Lung microvascular endothelial cell (primary cell): Measurements from ENCODE around the gene COL4A2. TPM values are rescaled to one million over a fixed set of nuclear protein-coding genes. Genes with fewer than 3 reads are reported as not detected.
"Not testable (repeated sequence)": the region's sequence is repeated elsewhere in the genome, so short reads cannot be mapped to it uniquely, and the experiment has no call there.

Source experiments
- DNase-seq, 2 donors: peaks; one replicate each; pipeline versions ENCODE4 v3.0.0 to v3.0.0-alpha.2; 2010; ENCODE audit warnings: low read depth in 2 of 2
- total RNA-seq: library from RNA; depleted of rRNA; stranded (reverse); fragments of >200 nt; gene quantifications from 2 replicates; pipeline ENCODE4 v1.2.1, GENCODE V29; 2014

The COL4A2 gene
- total RNA-seq, 1 donor from 2014 or later, result 728 TPM

DNA sequence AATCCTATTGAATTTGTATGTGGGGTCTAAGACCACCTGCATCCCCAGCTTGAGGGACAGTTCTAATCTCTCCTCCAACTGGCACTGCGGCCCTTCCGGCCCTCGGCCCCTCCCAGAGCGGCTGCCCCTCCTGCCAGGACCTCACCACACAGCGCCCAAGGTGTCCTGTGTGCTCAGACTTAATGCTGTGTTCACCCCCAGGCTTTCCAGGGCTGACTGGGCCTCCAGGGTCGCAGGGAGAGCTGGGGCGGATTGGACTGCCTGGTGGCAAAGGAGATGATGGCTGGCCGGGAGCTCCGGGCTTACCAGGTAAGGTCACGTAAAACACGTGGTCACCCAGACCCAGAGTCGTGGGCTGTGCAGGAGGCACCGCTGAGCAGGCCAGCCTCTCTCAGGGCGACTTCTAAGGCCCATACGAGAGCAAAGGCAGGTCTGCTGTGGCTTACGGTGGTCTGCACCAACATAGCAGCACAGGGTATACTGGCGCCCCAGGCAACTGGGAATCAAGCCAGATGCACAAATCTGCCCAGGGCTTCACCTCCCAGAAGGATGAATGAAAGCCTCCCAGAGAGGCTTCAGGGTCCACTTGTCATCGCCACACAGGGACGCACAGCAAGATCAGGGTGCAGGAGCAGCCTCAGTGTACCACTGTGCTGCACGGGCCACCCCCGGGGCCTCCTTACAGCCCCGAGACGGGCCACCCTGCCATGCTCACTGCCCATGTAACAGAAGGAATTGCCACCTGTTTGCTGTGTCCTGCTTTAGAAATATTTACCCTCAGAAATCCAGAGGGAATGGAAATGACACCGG lies 185.0 kb downstream of the COL4A2 start:
- no peak for DNase-seq

DNA sequence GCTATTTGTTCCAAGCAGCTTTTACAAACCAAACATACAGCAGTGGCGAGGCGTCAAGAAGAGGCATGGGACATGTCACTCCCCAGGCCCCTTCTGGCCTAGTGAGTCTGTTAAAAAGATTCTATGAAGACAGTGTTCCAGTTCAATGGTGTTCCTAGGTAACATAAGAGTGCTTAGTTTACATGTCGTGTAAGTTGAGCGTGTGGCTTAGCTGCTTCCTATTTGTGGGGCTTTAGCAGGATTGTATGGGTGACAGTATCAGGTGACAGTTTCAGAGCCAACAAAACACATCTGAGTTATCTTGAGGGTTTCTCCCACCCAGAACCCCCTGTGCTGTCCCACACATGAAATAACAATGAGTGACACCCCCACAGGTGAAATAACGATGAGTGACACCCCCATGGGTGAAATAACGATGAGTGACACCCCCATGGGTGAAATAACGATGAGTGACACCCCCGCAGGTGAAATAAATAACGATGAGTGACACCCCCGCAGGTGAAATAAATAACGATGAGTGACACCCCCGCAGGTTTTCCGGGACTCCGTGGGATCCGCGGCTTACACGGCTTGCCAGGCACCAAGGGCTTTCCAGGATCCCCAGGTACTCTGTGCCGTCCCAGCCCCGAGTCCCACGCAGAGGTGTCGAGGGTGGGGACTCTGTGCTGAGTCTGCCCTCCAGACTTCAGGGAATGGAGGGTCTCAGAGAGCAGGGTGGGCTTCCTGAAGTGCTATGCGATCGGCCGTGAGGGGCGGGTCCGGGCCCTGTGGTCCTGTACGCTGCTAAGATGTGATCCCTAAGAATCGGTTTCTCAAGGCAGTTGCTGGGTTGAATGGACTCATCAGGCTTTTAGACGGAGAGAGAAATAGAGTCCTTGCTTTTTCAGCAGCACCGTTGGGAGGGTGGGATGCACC lies 185.9 kb downstream of the COL4A2 start:
- no peak for DNase-seq

DNA sequence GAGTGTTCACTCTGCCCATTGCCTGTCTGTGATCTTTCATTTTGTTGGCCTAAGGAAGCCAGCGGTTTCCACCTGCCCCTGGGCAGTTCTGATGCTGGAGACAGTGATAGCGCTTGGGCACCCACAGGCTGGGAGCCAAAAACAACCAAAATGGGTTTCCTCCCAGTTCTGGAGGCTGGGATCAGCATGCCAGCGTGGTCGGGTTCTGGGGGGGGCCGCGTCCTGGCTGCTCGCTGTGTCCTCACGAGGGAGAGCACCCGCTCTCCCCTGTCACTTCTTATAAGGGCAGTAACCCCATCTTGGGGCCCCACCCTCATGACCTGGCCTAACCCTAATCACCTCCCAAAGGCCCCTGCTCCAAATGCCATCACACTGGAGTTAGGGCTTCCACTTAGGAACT lies 186.5 kb downstream of the COL4A2 start:
- no peak for DNase-seq

DNA sequence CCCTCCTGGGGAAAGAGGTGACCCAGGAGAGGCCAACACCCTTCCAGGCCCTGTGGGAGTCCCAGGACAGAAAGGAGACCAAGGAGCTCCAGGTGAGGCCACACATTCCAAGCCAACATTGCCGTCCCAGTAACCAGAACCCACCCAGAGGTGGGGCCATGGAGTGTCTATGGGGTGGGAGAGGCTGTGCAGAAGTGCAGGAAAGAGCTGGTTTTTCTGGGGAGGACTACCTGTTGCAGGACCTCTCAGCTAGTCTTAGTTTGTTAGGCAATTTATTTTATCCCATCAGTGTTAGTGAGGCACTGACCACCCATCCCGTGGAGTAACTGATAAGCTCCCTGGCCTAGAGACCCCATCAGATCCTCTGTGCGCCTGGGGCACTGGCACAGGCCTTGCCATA lies 188.3 kb downstream of the COL4A2 start:
- no peak for DNase-seq

DNA sequence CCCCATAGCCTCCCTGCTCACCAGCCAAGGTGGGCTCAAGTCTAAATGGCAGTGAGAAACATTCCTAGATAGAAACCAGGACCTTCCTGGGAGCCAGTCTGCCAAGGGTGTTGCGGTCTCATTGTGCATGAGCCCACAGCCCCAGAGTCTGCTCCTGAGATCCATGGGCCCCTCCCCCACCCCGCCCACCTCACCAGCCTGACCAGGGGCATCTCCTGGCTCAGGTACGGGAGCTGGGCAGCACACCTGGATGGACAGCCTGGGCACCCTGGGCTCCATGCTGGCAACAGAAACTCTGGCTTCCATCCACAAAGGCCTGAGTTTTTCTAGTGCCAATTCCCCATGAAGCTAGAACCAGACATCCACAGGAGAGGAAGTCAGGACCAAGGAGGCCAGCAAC lies 188.8 kb downstream of the COL4A2 start:
- no peak for DNase-seq

DNA sequence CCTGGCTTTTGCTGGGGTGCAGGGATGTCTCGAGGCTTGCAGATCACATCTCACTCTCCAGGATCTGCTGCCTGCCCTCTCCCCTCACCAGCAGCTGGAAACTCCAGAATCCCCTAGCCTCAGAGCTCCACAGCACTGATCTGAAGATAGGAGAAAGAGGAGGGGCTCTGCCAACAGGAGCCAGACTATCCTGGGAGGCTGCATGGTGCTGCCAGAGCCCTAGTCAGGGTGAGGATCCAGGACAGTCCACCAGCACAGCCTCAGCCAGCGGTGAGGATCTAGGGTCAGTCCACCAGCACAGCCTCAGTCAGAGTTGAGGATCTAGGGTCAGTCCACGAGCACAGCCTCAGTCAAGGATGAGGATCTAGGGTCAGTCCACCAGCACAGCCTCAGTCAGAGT lies 189.2 kb downstream of the COL4A2 start:
- no peak for DNase-seq

DNA sequence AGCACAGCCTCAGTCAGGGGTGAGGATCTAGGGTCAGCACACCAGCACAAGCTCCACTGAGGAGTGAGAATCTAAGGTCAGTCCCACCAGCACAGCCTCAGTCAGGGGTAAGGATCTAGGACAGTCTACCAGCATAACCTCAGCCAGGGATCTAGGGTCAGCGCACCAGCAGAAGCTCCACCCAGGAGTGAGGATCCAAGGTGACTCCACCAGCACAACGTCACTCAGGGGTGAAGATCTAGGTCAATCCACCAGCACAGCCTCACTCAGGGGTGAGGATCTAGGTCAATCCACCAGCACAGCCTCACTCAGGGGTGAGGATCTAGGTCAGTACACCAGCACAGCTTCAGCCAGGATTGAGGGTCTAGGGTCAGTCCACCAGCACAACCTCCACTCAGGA lies 189.9 kb downstream of the COL4A2 start:
- DNase-seq, result no peak

DNA sequence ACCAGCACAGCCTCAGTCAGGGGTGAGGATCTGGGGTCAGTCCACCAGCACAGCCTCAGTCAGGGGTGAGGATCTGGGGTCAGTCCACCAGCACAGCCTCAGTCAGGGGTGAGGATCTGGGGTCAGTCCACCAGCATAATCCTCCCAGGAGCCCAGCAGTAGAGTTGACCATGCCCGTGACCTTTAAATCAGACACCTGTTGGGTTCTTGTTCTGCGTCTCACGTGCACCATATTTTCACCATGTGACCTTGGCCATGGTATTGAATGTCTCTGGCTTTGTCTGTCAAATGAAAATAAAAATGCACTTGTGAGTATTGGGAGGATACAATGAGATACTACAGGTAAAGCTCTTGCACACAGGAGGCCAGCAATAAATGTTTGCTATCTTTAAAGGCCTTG lies 190.8 kb downstream of the COL4A2 start:
- not testable (repeated sequence) for DNase-seq

DNA sequence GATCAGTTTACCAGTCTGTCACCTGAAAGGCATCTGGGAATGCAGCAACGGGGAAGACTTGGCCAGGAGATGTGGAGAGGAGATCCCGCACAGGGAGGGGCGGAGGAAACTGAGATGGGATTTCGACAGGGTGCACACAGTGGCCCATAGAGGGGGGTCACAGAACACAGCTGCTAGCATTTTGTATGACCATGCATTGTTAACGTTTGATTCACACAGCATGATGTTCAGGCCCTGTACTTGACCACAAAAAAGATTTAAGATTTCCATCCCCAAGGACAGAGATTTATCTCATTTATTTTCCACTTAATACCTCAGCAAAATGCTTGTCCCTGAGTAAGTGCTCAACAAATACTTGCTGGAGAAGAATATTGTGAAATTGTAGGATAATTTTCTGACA lies 191.2 kb downstream of the COL4A2 start:
- DNase-seq, result no peak

DNA sequence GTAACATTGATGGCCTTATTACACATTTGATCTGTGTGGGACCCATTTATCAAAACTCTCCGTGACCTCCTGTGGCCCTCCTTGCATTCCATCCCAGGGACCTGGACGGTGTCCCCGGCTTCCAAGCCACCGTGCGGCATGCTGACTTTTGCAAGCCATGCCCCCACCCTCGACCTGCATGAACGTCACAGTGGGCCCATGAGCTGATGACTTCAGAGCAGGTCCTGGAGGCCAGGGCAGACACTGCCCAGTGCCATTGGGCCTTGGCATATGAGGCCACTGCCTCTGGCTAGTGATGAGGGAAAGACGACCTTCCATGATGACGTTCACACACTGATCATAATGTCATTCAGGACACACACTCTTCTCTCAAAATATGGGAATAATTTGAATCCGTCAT lies 191.7 kb downstream of the COL4A2 start:
- DNase-seq, result no peak

DNA sequence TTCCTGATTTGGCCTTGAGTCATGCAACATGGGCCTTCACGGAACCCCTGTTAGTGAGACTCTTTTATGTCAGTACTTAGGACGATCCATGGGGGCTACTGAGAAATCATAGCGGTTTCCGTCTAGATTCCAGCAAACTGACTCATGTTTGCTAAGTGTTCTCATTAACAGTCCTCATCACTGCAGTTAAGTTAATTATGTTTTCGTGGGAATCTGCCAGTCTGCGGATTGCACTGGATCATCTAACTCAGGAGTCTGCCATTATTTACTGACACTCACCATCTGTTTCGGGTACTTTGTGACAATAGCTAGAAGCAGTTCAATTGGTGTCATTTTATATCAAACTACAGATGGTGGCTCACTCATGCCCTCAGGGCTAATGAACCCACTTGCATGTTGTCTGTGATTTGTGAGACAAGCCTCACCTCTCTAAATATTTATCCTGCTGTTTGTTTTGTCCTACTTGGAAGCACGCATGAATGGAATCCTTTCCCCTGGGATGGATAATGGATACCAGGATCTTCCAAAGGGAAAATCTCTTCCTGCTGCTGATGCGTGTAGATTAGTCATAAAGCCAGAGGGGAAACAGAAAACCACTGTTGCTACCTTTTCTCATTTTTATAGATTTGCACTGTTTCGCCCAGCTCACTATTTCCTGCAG lies 192.7 kb downstream of the COL4A2 start:
- peak; percentile 47 to 53 for DNase-seq

DNA sequence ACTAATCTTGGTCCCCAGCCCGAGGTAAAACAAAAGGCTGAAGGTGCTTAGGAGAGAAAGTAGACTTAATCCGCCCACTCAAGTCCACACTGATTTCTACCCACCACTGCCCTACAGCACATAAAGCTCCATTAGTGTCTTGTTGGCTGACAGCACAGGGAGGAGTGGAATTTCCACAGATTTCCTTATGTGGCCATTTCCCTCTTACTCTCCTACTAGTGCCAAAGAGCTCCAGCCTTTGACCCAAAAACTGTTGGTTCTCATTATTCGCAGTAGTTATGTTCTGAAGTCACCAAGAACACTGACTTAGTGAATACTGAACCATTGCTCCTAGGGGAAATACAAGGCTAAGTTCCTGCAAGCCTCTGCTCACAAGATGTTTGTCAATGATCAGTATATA lies 193.3 kb downstream of the COL4A2 start:
- DNase-seq, result no peak

DNA sequence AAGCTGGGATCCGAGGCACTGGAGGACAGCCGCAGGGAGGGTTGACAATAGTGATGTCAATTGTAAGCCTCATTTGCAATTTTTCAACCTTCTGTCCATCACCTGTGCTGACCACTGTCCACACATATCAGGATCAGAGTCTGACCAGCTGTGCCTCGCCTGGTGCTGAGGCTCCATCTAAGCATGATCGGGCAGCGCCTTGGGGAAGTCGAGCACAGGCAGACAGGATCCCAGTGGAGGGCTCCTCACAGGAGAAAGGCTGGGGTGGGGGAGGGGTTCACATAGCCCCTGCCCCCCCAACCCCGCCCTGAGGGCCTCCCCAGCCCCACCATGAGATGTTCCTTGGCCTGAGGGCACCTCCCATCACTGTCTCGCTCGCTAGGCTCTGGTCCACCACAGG lies 194.1 kb downstream of the COL4A2 start:
- DNase-seq, result no peak

DNA sequence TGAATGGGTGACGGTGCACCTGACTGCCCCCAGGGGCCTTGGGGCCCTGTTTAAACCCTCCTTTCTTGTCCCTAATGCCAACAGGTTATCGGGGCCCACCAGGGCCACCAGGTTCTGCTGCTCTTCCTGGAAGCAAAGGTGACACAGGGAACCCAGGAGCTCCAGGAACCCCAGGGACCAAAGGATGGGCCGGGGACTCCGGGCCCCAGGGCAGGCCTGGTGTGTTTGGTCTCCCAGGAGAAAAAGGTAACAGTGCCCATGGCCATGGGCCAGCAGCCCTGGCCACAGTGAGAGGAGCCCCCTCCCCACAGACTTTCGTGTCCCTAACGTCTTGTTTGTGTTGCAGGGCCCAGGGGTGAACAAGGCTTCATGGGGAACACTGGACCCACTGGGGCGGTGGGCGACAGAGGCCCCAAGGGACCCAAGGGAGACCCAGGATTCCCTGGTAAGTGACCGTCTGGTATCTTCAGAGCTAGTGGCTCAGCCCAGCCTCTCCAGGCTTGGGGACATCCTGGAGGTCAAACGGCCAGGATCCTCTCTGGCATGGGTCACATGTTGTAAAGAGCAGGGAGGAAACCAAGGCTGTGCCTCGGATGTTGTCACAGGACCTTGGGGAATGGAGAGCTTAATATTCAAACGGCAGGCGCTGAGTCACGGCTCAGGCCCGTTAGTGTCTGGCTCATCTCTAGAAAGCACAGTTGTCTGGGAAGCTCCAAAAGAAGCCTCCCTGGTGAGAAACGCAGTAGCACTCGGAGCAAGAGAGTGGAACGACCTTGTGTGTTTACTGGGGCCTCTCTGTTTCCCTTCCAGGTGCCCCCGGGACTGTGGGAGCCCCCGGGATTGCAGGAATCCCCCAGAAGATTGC lies 196.2 kb downstream of the COL4A2 start:
- DNase-seq, result no peak

DNA sequence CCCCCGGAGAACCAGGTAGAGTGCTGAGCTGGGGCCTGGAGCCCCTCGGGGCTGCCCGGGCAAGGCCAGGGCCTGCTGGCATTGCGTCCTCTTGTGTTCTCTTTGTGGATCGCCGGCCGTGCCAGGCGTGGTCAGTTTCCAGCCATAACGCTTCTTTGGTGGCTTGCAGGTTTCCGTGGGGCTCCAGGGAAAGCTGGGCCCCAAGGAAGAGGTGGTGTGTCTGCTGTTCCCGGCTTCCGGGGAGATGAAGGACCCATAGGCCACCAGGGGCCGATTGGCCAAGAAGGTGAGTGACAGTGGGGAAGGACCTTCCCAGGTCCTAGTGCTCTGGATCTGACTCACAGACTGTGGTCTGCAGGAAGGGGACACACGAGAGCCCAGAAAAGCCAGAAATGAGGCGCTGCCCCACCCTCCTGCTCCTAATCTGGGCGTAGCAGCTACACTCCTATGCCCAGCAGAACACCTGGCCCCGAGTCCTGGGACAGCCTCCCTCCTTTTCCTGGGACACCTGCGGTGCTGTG lies 197.0 kb downstream of the COL4A2 start:
- no peak for DNase-seq

DNA sequence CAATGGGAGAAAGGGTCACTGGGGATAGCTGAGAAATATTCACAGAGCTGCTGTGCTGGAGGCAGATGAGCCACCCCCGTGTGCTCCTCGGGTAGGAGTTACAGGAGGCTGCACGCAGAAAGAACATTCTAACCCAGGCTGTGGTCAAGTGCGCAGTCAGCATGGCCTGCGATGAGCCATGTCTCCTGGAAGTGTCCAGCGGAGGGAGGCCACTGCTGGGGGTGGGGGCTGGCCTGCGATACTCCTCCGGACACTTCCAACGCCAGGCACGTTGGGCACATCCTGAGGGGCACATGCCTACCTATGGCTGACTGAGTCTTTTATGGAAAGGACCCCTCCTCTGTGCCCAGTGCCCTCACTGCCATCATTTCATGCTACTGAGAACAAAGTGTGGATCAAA lies 198.5 kb downstream of the COL4A2 start:
- no peak for DNase-seq

DNA sequence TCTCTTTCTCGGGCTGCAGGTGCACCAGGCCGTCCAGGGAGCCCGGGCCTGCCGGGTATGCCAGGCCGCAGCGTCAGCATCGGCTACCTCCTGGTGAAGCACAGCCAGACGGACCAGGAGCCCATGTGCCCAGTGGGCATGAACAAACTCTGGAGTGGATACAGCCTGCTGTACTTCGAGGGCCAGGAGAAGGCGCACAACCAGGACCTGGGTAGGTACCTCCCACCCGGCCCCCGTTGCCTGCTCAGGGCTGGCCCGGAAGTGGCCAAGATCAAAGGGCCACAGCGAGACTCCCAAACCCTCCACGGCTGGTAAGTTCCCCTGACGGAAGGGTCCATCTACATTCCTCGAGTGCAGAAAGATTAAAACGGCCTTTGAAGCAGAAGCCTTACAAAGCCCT lies 199.3 kb downstream of the COL4A2 start:
- DNase-seq, result no peak

DNA sequence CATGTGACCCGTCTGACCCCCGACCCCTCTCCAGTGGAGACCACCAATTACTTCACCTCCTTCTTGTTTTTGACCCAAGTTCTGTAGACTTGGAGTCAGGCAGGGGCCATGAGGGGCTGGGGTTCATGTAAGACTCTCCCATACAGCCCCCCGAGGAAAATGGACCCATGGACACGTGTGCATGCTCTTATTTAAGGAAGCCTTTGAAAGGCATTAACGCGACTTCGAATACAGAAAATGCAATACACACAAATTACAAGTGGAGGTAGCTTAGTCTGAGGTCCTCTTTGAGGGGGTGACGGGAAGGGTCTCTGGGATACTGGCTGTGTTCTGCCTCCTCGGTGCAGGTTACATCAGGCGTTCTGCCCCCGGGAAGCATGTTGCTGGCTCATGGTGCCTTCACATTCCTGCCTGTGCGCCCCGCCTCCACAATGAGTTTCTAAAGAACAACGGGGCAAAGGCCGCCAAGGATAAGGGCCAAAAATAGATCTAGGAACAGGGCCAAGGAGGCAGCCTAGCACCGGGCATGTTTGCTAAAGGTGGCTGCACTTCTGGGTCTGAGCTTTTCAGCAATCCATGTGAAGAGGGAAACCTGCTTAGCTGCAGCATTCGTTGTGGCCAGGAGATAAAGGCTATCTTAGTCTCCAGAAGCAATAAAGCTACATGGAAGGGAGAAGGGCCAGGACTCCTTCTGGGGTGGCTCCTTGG lies 199.9 kb downstream of the COL4A2 start:
- DNase-seq, result peak in 1 of 2 donors; percentile 17

DNA sequence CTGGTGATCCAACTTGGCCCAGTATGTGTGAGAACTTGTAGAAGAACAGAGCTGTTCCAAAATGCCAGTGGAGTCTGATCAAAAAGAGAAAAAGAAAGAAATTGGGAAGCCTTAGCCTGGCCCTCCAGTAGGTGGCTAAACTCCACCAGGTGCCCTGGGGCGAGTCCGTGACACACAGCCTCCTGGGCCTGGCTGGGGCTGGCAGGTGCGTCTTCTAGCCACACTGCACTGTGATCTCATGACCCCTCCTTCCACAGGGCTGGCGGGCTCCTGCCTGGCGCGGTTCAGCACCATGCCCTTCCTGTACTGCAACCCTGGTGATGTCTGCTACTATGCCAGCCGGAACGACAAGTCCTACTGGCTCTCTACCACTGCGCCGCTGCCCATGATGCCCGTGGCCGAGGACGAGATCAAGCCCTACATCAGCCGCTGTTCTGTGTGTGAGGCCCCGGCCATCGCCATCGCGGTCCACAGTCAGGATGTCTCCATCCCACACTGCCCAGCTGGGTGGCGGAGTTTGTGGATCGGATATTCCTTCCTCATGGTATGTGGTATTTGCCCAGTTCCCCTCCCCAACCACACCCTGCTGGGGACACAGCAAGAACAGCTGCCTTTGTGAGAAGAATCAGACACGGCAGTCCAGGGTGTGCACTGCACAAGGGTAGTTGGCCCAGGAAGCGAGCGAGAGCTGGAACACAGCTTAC lies 200.7 kb downstream of the COL4A2 start:
- no peak for DNase-seq

DNA sequence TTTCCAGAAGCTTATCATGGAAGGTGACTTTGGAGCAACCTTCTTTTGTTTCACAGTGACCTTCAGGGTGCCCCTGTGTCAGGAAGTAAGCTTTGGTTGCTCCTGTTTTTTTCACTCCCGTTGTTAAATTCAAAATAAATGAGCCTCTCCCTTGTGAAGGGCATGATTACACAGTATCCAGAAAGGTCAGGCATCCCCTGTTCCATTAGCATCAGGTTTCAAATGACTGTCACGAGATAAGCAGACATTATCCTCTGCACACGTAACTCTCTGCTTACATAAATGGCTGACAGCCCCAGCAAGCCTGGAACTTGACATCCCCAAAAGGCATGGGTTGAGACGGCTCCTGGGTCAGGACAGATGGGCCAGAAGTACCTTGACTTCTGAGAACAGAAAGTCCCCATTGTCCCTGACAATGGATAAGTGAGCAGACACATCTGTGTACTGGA lies 202.4 kb downstream of the COL4A2 start:
- peak in 1 of 2 donors; percentile 72 for DNase-seq
